Measurements from ENCODE around the gene MRPL12.

GRCh38 chr17:81662002-81662401 is 41.2 kb upstream of the MRPL12 start:
- TF ChIP-seq CTCF (IDR thresholded peaks at IDR 0.05): no peak
- TF ChIP-seq POLR2AphosphoS5 (IDR thresholded peaks at IDR 0.05): no peak
